ENCODE data around the gene PTPRG.

PTPRG gene

GRCh38 chr3:62261736-62262135 lies 700.4 kb downstream of the PTPRG start:
- no peak for TF ChIP-seq CTCF (conservative IDR thresholded peaks at IDR 0.05; ENCODE audit: low read depth, low read length)
- DNase-seq (ENCODE audit: low read depth), result no peak
- no peak overlapping the region for H3K4me3 ChIP-seq (ENCODE audit: low read length)

- no peak overlapping the region for H3K4me3 ChIP-seq (ENCODE audit: low read length)
- DNase-seq (ENCODE audit: low read depth), result no peak
- no peak for TF ChIP-seq CTCF (conservative IDR thresholded peaks at IDR 0.05; ENCODE audit: low read depth, low read length)
These were observed 704.2 kb downstream of the PTPRG start for GRCh38 chr3:62265528-62265927.

GRCh38 chr3:62266668-62267283 lies 705.4 kb downstream of the PTPRG start:
- DNase-seq (ENCODE audit: low read depth), result no peak
- no peak for TF ChIP-seq CTCF (conservative IDR thresholded peaks at IDR 0.05; ENCODE audit: low read depth, low read length)
- H3K4me3 ChIP-seq (ENCODE audit: low read length), result no peak overlapping the region

- no peak for DNase-seq (ENCODE audit: low read depth)
- TF ChIP-seq CTCF (conservative IDR thresholded peaks at IDR 0.05; ENCODE audit: low read depth, low read length), result no peak
- H3K4me3 ChIP-seq (ENCODE audit: low read length), result no peak overlapping the region
These were observed 715.3 kb downstream of the PTPRG start for GRCh38 chr3:62276658-62277180.

GRCh38 chr3:62277450-62277849 lies 716.1 kb downstream of the PTPRG start:
- TF ChIP-seq CTCF (conservative IDR thresholded peaks at IDR 0.05; ENCODE audit: low read depth, low read length), result no peak
- DNase-seq (ENCODE audit: low read depth), result no peak
- H3K4me3 ChIP-seq (ENCODE audit: low read length), result no peak overlapping the region

GRCh38 chr3:62277986-62278385 lies 716.6 kb downstream of the PTPRG start:
- no peak overlapping the region for H3K4me3 ChIP-seq (ENCODE audit: low read length)
- DNase-seq (ENCODE audit: low read depth), result no peak
- no peak for TF ChIP-seq CTCF (conservative IDR thresholded peaks at IDR 0.05; ENCODE audit: low read depth, low read length)

GRCh38 chr3:62281726-62282125 lies 720.4 kb downstream of the PTPRG start:
- H3K4me3 ChIP-seq (ENCODE audit: low read length), result no peak overlapping the region
- no peak for DNase-seq (ENCODE audit: low read depth)
- no peak for TF ChIP-seq CTCF (conservative IDR thresholded peaks at IDR 0.05; ENCODE audit: low read depth, low read length)
